WTC11 (cell line): Measurements from ENCODE around the gene PITPNM1. TPM values are rescaled to one million over a fixed set of nuclear protein-coding genes. Genes with fewer than 3 reads are reported as not detected.
A peak's percentile ranks its signal among the peaks of the same experiment; 100 is the strongest.

Source experiments
- ATAC-seq: fragments of 200-7000 bp; cut with Tn5 transposase; 2 replicates; pipeline ENCODE4 v1.10.0; 2021; ENCODE audit warnings: mild to moderate bottlenecking, moderate library complexity
- CTCF ChIA-PET: fragments of 300-600 bp; sonication (Branson Sonifier 250); formaldehyde crosslinking; loops from one replicate; lab custom pipeline; 2021; ENCODE audit warnings: antibody characterized with exemption; lab: Charles Lee
- POLR2A ChIA-PET: fragments of 350-600 bp; sonication (Branson Sonifier 250); formaldehyde crosslinking; loops from one replicate; lab custom pipeline; 2021; ENCODE audit warnings: antibody characterized with exemption; lab: Charles Lee
- DNase-seq: peaks from one replicate; pipeline ENCODE4 v3.0.0; 2021; ENCODE audit warnings: low spot score
- H3K27ac Mint-ChIP-seq: 2 replicates; pipeline ENCODE4 v1.8.0; 2021; ENCODE audit warnings: mixed read lengths
- H3K27me3 Mint-ChIP-seq: 2 replicates; pipeline ENCODE4 v1.8.0; 2021; ENCODE audit warnings: low read depth, mild to moderate bottlenecking, moderate library complexity, mixed read lengths
- H3K36me3 Mint-ChIP-seq: 2 replicates; pipeline ENCODE4 v1.8.0; 2021; ENCODE audit warnings: mixed read lengths
- H3K4me1 Mint-ChIP-seq: 2 replicates; pipeline ENCODE4 v1.8.0; 2022; ENCODE audit warnings: mixed read lengths
- H3K4me3 Mint-ChIP-seq: 2 replicates; pipeline ENCODE4 v1.8.0; 2021; ENCODE audit warnings: mild to moderate bottlenecking, moderate library complexity, mixed read lengths
- H3K9me3 Mint-ChIP-seq: 2 replicates; pipeline ENCODE4 v1.8.0; 2021; ENCODE audit warnings: mixed read lengths
- ARID4B ChIP-seq: sonication (generic); formaldehyde crosslinking; IDR thresholded peaks from 2 replicates; pipeline ENCODE4 v1.8.0; 2023; ENCODE audit warnings: missing genetic modification reagents, mild to moderate bottlenecking, borderline replicate concordance
- ATF2 ChIP-seq: sonication (generic); formaldehyde crosslinking; IDR thresholded peaks from 2 replicates; pipeline ENCODE4 v1.8.1; 2022; ENCODE audit warnings: low read depth, missing genetic modification reagents, borderline replicate concordance
- ATF3 ChIP-seq: sonication (generic); formaldehyde crosslinking; conservative IDR thresholded peaks from 2 replicates; pipeline ENCODE4 v1.8.1; 2022; ENCODE audit warnings: mild to moderate bottlenecking, missing genetic modification reagents
- CTCF ChIP-seq: fragments of 200-600 bp; IDR thresholded peaks from 2 replicates; pipeline ENCODE4 v1.8.0; 2022; ENCODE audit warnings: antibody characterized with exemption
- FOXK1 ChIP-seq: sonication (generic); formaldehyde crosslinking; IDR thresholded peaks from 2 replicates; pipeline ENCODE4 v1.8.0; 2022; ENCODE audit warnings: mild to moderate bottlenecking, moderate library complexity, missing genetic modification reagents
- GABPB1 ChIP-seq: sonication (generic); formaldehyde crosslinking; IDR thresholded peaks from 2 replicates; pipeline ENCODE4 v1.8.1; 2023; ENCODE audit warnings: mild to moderate bottlenecking, missing genetic modification reagents
- HMGXB4 ChIP-seq: sonication (generic); formaldehyde crosslinking; IDR thresholded peaks from 2 replicates; pipeline ENCODE4 v1.8.1; 2023; ENCODE audit warnings: mild to moderate bottlenecking, moderate library complexity, missing genetic modification reagents
- MLX ChIP-seq: sonication (generic); formaldehyde crosslinking; IDR thresholded peaks from 2 replicates; pipeline ENCODE4 v1.8.1; 2023; ENCODE audit warnings: mild to moderate bottlenecking, missing genetic modification reagents, moderate library complexity
- NR1H2 ChIP-seq: sonication (generic); formaldehyde crosslinking; IDR thresholded peaks from 2 replicates; pipeline ENCODE4 v1.9.0; 2021; ENCODE audit warnings: mild to moderate bottlenecking, moderate library complexity, missing genetic modification reagents
- SOX15 ChIP-seq: fragments of 250-450 bp; sonication (Bioruptor Pico); IDR thresholded peaks from 2 replicates; pipeline ENCODE4 v1.9.0; 2021; ENCODE audit warnings: mild to moderate bottlenecking
- SP1 ChIP-seq: sonication (generic); formaldehyde crosslinking; conservative IDR thresholded peaks from 2 replicates; pipeline ENCODE4 v1.8.1; 2022; ENCODE audit warnings: missing genetic modification reagents
- TCF7 ChIP-seq: sonication (generic); formaldehyde crosslinking; IDR thresholded peaks from 2 replicates; pipeline ENCODE4 v1.8.0; 2022; ENCODE audit warnings: mild to moderate bottlenecking, low read depth, missing genetic modification reagents, moderate library complexity
- ZNF512 ChIP-seq: sonication (generic); formaldehyde crosslinking; IDR thresholded peaks from 2 replicates; pipeline ENCODE4 v1.8.1; 2022; ENCODE audit warnings: missing genetic modification reagents, borderline replicate concordance
- total RNA-seq: library from RNA; stranded (reverse); gene quantifications from 3 replicates; pipeline ENCODE4 v1.2.3, GENCODE V29; 2021

Gene PITPNM1
- total RNA-seq, 1 experiment from 2014 or later = 55.4 TPM

- peaks cover 2% of the 10 kb centered on the region; the same call in 1 of the 2 replicates for H3K36me3 Mint-ChIP-seq
- peaks cover 14% of the 10 kb centered on the region for H3K27me3 Mint-ChIP-seq
- H3K9me3 Mint-ChIP-seq = no peaks in the 10 kb centered on the region
- H3K27ac Mint-ChIP-seq = peak overlapping the region; percentile 91
- DNase-seq (peak; percentile 88), ATAC-seq (peak; percentile 44)
- peaks cover 29% of the 10 kb centered on the region for H3K4me1 Mint-ChIP-seq
- TF ChIP-seq NR1H2 (no peak), SP1 (CRISPR knock-in tag) (peak; percentile 52; the same call in 1 of the 2 replicates), FOXK1 (CRISPR knock-in tag) (no peak), HMGXB4 (CRISPR knock-in tag) (peak; percentile 32), CTCF (peak; percentile 90), ATF2 (no peak), ARID4B (CRISPR knock-in tag) (no peak), MLX (CRISPR knock-in tag) (no peak), ATF3 (no peak), GABPB1 (peak; percentile 28; the same call in 1 of the 2 replicates), TCF7 (CRISPR knock-in tag) (no peak), SOX15 (CRISPR knock-in tag) (no peak), ZNF512 (CRISPR knock-in tag) (no peak)
- POLR2A ChIA-PET = no interaction called here
- peak overlapping the region; percentile 83 for H3K4me3 Mint-ChIP-seq
- CTCF ChIA-PET = interaction anchor here (0.6 to 1.2 kb wide), 4 partner anchors 38 to 131 kb away, joined by 3 to 9 read pairs (median 4); partner anchors contain the start of genes PPP1CA and RAD9A
Measured at GRCh38 chr11:67505605-67506396, 638 bp upstream of the PITPNM1 start.
